Activated T-helper 17 cell treated with anti-CD3 and anti-CD28 coated beads, Interleukin-2, amount 50 U/mL, for 72 hours (primary cell): ENCODE measurements around the gene NME3. TPM values are rescaled to one million over a fixed set of nuclear protein-coding genes. Genes with fewer than 3 reads are reported as not detected.
"Not testable (repeated sequence)": the region's sequence is repeated elsewhere in the genome, so short reads cannot be mapped to it uniquely, and the experiment has no call there.

ENCODE experiments used
- ATAC-seq: fragments of 150-1000 bp; cut with Tn5 transposase; replicated peaks from 2 replicates; pipeline ENCODE4 v1.10.0; 2021; ENCODE audit warnings: mild to moderate bottlenecking, moderate library complexity
- H3K27ac Mint-ChIP-seq: one replicate; pipeline ENCODE4 v1.8.0; 2022; ENCODE audit warnings: mixed read lengths
- H3K27me3 Mint-ChIP-seq: one replicate; pipeline ENCODE4 v1.8.0; 2022; ENCODE audit warnings: mixed read lengths
- H3K36me3 Mint-ChIP-seq: one replicate; pipeline ENCODE4 v1.8.0; 2022; ENCODE audit warnings: low read depth, mild to moderate bottlenecking, mixed read lengths
- H3K4me1 Mint-ChIP-seq: one replicate; pipeline ENCODE4 v1.8.0; 2022; ENCODE audit warnings: mixed read lengths
- H3K4me3 Mint-ChIP-seq: one replicate; pipeline ENCODE4 v1.8.0; 2022; ENCODE audit warnings: mild to moderate bottlenecking, mixed read lengths
- H3K9me3 Mint-ChIP-seq: one replicate; pipeline ENCODE4 v1.8.0; 2022; ENCODE audit warnings: mixed read lengths
- total RNA-seq, 2 donors: library from RNA; stranded (reverse); gene quantifications; one replicate each; pipeline ENCODE4 v1.2.3, GENCODE V29; 2022

The NME3 gene
- total RNA-seq, 2 donors from 2014 or later, result 39.3 to 39.9 TPM

DNA sequence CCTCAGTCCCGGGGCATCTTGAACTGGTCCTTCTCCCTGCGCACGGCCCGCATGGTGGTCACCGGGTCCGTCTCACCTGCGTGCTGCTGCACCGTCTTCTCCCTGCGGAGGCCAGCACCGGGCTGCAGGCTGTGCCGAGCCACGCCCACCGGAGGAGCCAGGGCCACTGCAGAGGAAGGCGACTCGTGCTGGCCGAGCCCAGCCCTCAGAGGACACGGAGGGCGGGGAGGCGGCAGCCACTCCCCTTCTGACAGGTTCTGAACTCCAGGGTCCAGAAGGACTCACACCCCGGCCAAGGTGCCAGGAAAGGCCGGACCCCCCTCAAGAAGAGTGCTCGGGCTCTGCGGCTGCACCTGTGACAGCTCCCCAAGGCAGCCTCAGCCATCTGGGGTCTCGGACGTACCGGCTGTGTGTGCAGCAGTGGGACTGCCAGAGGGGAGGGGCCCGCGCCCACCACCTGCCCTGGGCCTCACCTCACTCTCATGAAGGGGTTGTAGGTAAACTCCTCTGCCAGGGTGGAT is 38.0 kb upstream of the NME3 start:
- no peak overlapping the region for H3K4me3 Mint-ChIP-seq
- peaks cover 9% of the 10 kb centered on the region for H3K4me1 Mint-ChIP-seq
- ATAC-seq, result no peak
- H3K27ac Mint-ChIP-seq, result no peak overlapping the region
- H3K9me3 Mint-ChIP-seq, result no peaks in the 10 kb centered on the region
- no peaks in the 10 kb centered on the region for H3K27me3 Mint-ChIP-seq
- H3K36me3 Mint-ChIP-seq, result peaks cover 53% of the 10 kb centered on the region

DNA sequence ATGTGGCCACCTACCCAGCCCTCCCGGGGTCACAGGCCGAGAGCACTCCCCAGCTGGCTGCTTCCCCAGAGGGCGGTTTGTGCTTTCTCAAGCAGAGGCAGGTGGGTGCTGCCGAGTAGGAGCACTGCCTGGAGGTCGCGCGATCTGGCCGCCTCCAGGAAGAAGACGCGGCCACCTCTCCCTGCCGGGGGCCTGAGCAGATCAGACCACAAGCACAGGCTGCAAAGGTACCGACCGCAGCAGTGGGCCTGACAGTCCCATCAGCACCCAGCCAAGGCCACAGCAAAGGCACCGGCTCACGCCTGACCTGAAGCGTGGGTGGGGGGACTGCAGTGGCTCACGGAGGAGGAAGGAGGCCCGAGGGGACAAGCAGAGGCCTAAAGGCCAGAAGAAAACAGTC is 37.3 kb upstream of the NME3 start:
- H3K4me1 Mint-ChIP-seq, result peaks cover 8% of the 10 kb centered on the region
- peaks cover 47% of the 10 kb centered on the region for H3K36me3 Mint-ChIP-seq
- no peak for ATAC-seq
- no peak overlapping the region for H3K4me3 Mint-ChIP-seq
- no peak overlapping the region for H3K27ac Mint-ChIP-seq
- H3K27me3 Mint-ChIP-seq, result no peaks in the 10 kb centered on the region
- no peaks in the 10 kb centered on the region for H3K9me3 Mint-ChIP-seq

DNA sequence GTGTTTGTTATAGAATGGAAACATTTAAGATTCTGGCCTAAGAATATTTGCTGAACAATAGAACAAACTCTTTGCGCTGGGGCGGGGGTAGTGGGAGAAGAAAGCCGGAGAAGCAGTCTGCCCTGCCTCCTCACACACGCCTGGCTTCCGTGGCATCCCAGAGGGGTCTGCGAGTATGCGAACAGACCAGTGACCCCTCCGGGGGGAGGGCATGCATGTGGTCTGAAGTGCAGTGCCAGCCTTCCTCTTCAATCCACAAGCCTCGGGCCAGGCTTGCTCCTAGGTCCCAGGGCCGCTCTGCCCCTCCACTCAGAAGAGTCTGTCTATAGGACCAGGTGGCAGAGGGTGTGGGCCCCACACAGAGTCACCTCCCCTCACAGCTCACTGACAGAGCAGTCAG is 36.3 kb upstream of the NME3 start:
- H3K4me3 Mint-ChIP-seq, result no peak overlapping the region
- H3K27me3 Mint-ChIP-seq, result no peaks in the 10 kb centered on the region
- H3K27ac Mint-ChIP-seq, result no peak overlapping the region
- H3K9me3 Mint-ChIP-seq, result no peaks in the 10 kb centered on the region
- H3K4me1 Mint-ChIP-seq, result no peaks in the 10 kb centered on the region
- peaks cover 43% of the 10 kb centered on the region for H3K36me3 Mint-ChIP-seq
- ATAC-seq, result no peak

DNA sequence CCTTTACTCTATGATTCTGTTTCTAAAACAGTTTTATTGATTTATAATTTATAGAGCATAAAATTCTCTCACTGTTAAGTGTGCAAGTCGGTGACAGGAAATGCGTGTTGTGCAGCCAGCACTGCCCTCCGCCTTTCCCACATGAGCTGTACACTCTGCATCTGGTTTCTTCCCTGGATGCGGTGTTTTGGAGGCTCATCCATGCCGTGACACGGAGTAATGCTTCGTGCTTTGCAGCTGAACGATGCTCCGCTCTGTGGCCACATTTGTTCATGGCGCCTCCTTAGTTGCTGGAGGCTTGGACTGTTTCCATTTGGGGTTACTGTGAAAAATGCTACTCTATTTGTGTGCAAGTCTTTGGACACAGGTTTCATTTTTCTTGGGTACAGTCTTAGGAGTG is 29.4 kb upstream of the NME3 start:
- peaks cover 8% of the 10 kb centered on the region for H3K9me3 Mint-ChIP-seq
- H3K27me3 Mint-ChIP-seq, result no peaks in the 10 kb centered on the region
- no peak overlapping the region for H3K4me3 Mint-ChIP-seq
- H3K36me3 Mint-ChIP-seq, result peaks cover 9% of the 10 kb centered on the region
- no peak overlapping the region for H3K27ac Mint-ChIP-seq
- H3K4me1 Mint-ChIP-seq, result no peaks in the 10 kb centered on the region
- no peak for ATAC-seq

DNA sequence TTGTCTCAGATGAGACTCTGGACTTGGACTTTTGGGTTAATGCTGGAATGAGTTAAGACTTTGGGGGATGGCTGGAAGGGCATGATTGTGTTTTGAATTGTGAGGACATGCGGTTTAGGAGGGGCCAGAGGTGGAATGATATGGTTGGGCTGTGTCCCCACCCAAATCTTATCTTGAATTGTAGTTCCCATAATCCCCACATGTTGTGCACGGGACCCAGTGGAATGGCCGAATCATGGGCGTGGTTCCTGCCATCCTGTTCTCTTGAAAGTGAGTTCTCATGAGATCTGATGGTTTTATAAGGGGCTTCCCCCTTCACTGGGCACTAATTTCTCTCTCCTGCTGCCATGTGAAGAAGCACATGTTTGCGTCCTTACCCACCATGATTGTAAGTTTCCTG is 27.9 kb upstream of the NME3 start:
- ATAC-seq, H3K4me3 Mint-ChIP-seq: not testable (repeated sequence)

DNA sequence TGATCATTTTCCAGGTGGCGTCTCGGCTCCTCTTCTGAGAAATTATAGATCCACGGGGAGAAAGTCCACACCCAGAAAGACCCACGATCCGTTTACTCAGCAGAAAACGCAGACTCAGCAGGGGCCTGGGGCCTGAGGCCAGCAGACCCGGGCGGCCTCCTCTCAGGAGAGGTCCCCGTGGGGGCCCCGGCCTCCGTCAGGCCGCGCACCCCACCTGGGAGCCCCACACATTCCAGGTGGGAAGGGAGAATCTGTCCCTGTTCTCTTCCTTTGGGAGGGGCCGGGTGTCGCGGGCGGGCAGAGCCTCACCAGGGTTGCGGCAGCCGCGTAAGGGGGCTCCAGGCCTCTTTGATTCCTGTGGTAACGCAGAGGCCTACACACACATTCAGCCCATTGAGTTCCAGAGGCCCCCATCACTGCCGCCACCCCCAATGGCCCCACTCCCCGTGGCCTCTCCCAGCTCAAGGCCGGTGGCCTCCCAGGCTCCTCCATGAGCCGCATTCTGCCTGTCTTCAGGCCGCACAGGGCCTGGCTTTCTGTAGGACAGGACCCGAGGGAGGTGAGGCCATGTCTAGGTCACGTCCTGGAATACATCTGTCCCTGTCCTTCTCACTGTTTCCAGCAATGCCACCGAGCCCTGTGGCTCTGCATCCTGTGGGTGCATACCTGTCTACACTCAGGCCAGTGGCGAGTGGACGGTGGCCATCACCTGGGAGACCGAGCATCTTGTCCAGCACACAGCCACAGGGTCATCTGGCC is 23.7 kb upstream of the NME3 start:
- no peak for ATAC-seq
- no peak overlapping the region for H3K4me3 Mint-ChIP-seq
- no peak overlapping the region for H3K27ac Mint-ChIP-seq
- H3K9me3 Mint-ChIP-seq, result peaks cover 8% of the 10 kb centered on the region
- H3K4me1 Mint-ChIP-seq, result no peaks in the 10 kb centered on the region
- no peaks in the 10 kb centered on the region for H3K27me3 Mint-ChIP-seq
- H3K36me3 Mint-ChIP-seq, result no peaks in the 10 kb centered on the region

More for the DNA sequence above, 27.9 kb upstream of the NME3 start:
- H3K4me1 Mint-ChIP-seq, H3K27me3 Mint-ChIP-seq, H3K36me3 Mint-ChIP-seq, H3K27ac Mint-ChIP-seq, H3K9me3 Mint-ChIP-seq: not testable (repeated sequence)

DNA sequence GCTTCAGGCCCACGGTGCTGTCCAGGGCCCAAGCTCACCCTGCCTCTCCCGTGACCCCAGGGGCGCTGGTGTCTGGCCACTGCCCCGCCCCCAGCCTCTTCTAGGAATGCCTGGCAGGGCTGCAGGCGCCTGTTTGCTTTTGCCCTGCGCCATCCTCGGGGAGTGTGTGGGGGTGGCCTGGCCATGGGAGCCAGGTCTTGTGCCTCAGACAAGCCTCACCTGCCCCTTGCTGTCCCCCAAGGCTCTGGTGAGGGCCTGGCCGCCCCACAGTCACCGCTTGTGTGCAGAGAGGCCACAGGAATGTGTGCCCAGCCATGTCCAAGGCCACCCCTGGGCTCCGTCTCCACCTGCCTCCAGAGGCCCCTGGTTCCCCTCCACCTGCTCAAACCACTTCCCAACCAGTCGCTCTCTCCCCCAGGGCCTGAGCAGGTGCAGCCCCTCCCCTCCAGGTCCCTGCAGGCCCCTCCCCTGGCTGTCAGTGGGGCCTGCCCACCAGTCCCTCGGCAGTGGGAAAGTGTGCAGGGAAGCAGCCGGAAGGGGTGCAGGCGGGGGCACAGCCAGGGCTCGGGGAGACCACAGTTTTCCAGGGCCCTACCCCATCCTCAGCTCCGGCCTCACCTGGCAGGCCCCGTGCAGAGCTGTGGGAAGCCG is 23.0 kb upstream of the NME3 start:
- Mint-ChIP-seq H3K9me3 (peaks cover 4% of the 10 kb centered on the region), H3K4me3 (no peak overlapping the region), H3K27ac (no peak overlapping the region), H3K4me1 (no peaks in the 10 kb centered on the region), H3K36me3 (no peaks in the 10 kb centered on the region), H3K27me3 (no peaks in the 10 kb centered on the region)
- no peak for ATAC-seq

DNA sequence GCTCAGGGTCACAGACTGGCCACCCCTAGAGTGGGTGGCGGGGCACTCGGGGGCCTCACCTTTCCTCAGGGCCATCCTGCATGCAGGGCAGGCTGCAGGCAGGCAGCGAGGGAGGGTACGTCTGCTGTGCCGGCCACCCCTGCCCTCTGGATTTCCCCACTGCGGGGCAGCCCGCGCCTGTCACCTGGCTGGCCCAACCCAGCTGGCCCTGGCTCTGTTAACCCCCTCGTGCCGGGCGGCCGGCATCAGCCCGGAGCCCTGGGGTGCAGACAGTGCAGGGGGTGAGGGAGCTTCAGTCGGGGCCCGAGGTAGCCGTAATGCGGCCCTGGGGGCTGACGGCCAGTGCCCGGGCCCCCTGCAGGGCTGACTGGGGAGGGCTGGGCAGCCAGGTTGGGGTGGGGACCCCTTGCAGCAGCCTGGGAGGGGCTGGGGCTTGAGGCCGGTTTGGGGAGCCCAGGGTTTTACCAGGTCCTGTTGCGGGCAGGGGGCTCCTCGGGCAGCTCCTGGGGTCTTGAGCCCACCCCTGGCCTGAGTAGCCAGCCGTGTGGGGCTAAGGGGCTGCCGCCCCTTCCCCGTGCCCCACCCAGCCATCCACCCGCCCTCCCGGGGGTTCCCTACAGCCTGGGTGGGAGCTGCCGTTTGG is 22.4 kb upstream of the NME3 start, which contains the start of gene IGFALS:
Gene IGFALS, minus strand, starts transcription at position 128 of the 643 bp plus-strand sequence. Its CDS starts 53 bp downstream, at position 75.
- Mint-ChIP-seq H3K4me3 (no peak within 1 kb of the TSS), H3K36me3 (peaks cover 6% of the 10 kb centered on the region), H3K9me3 (no peaks in the 10 kb centered on the region), H3K27ac (no peak within 1 kb of the TSS), H3K27me3 (no peaks in the 10 kb centered on the region), H3K4me1 (peaks cover 3% of the 10 kb centered on the region)
- ATAC-seq, result no peak

DNA sequence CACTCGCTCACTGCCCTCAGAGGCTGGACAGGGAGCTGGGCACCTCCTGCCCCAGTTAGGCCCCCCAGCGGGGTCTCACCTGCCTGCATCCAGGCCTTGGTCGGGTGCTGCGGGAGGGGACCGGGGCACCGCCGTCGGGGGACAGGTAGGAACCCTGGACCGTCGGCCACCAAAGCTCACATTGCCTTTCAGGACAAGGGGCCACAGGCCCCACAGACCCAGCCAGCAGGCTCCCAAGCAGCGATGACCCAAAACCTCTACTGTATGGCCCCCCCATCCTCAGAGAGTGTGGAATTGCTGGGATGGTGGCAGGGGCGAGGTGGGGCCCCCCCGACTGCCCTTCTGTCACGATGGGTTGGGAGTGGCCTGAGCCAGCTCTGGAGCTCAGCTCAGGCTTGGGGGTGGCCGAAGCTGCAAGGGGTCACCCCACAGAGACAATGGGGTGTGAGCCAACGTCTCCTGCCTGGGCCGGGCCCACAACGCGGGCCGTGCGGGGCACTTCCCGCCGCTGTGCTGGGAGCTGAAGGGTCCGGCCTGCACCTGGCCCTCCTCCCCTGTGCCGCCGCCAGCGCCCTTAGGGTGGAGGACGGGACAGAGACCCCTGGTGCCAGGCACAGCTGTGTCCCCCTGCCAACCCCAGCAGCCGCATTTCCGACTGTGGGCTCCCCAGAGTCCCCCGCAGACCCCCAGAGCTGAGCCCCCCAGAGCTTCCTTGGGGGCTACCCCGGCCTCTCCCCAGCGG is 21.7 kb upstream of the NME3 start:
- Mint-ChIP-seq H3K27ac (no peak overlapping the region), H3K9me3 (no peaks in the 10 kb centered on the region), H3K36me3 (peaks cover 7% of the 10 kb centered on the region), H3K27me3 (no peaks in the 10 kb centered on the region), H3K4me3 (no peak overlapping the region), H3K4me1 (peaks cover 3% of the 10 kb centered on the region)
- no peak for ATAC-seq

DNA sequence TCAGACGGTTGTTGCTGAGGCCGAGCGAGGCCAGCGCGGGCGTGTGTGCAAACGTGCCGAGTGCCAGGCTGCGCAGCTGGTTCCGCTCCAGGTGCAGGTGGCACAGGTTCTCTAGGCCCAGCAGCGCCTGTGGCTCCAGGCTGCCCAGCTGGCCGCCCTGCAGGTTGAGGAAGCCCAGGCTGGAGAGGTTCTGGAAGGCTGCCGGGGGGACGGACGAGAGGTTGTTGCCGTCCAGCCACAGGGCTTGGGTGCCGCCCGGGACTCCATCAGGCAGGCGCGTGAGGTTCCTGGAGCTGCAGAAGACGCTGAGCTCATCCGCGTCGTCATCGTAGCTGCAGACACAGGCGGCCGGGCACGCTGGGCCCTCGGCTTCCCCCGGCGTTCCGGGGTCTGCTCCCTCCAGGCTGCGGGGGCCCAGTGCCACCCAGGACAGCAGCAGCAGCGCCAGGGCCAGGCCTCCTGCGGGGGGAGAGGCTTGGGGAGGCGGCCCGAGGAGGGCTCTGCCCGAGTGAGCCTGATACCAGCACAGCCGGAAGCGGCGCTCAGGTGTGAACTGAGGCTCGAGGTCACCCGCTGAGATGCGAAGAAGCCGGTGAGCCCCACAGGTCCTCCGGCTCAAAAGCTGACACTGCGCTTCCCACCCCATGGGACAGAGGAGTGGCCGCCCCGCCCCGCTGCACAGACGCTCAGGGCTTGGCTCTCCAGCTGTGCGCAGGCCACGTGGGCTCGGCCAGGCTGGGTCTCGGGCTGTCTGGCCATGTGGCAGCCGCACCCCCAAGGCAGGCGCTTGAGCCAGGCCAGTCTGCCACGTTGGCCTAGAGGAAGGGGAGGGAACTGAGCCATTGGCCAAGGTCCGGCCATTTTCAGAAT is 20.8 kb upstream of the NME3 start:
- no peaks in the 10 kb centered on the region for H3K27me3 Mint-ChIP-seq
- peaks cover 7% of the 10 kb centered on the region for H3K36me3 Mint-ChIP-seq
- H3K27ac Mint-ChIP-seq, result no peak overlapping the region
- H3K9me3 Mint-ChIP-seq, result no peaks in the 10 kb centered on the region
- H3K4me1 Mint-ChIP-seq, result peaks cover 3% of the 10 kb centered on the region
- no peak for ATAC-seq
- no peak overlapping the region for H3K4me3 Mint-ChIP-seq

DNA sequence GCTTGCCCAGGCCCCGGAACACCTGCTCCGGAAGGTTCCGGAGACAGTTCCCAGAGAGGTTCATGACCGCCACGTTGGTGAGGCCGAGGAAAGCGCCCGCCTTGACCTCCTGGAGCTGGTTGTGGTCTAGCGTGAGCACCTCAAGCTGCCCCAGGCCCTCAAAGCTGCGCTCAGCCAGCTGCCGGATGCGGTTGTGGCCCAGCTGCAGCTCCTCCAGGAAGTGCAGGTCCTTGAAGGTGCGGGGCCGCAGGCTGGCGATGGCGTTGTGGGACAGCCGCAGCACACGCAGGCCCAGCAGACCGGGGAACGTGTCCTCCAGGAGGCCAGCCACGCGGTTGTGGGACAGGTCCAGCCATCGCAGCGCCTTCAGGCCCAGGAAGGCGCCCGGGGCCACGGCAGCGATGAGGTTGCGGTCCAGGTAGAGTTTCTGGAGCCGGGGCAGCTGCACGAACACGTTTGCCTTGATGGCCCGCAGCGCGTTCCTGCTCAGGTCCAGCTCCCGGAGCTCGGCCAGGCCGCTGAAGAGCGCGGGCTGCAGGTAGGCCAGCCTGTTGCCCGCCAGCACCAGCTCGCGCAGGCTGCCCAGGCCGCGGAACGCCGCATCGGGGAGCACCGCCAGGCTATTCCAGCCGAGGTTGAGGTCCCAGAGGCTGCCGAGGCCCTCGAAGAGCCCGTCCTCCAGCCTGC is 20.1 kb upstream of the NME3 start:
- peaks cover 7% of the 10 kb centered on the region for H3K36me3 Mint-ChIP-seq
- peaks cover 3% of the 10 kb centered on the region for H3K4me1 Mint-ChIP-seq
- no peak for ATAC-seq
- no peak overlapping the region for H3K4me3 Mint-ChIP-seq
- H3K27me3 Mint-ChIP-seq, result no peaks in the 10 kb centered on the region
- no peak overlapping the region for H3K27ac Mint-ChIP-seq
- no peaks in the 10 kb centered on the region for H3K9me3 Mint-ChIP-seq

DNA sequence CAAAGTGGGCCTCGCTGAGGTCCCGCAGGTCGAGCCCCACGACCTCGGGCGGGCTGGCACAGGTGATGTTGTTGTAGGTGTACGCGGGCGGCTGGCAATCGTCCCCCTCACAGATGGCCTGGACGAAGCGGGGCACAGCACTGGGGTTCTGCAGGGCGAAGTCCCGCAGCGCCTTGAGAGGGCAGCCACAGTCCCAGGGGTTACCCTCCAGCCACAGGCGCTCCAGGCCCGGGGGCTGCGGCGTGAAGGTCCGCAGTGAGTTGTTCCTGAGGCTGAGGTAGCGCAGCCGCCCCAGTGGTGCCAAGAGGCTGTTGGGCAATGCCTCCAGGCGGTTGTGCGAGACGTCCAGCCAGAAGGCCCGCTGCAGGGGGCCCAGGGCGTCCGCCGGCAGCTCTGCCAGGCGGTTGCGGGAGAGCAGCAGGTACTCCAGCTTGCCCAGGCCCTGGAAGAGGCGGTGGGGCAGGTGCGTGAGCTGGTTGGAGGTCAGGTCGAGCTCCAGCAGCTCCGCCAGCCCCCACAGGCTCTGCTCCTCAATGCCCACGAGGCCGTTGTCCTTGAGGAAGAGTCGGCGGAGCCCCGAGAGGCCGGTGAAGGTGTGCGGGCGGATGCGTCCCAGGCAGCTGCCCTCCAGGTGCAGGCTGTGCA is 19.4 kb upstream of the NME3 start:
- Mint-ChIP-seq H3K27ac (no peak overlapping the region), H3K4me1 (peaks cover 3% of the 10 kb centered on the region), H3K4me3 (no peak overlapping the region)

DNA sequence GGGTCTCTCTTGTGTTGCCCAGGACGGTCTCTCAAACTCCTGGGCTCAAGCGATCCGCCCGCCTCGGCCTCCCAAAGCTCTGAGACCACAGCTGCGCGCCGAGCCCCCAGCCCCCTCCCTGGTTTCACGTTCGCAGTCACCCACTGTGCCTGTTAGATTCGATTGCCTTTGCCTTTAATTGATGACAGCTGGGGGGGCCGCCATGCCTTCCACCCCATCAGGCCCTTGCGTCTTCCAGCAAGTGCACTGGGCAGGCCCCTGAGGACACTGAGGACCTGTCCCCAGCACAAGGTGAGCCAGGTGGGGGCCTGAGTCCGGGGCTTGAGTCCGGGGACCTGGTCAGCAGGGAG is 18.9 kb upstream of the NME3 start:
- ATAC-seq, result no peak
- Mint-ChIP-seq H3K4me1 (peaks cover 3% of the 10 kb centered on the region), H3K27ac (no peak overlapping the region), H3K4me3 (no peak overlapping the region), H3K9me3 (no peaks in the 10 kb centered on the region), H3K27me3 (no peaks in the 10 kb centered on the region), H3K36me3 (peaks cover 9% of the 10 kb centered on the region)

More for the DNA sequence above, 19.4 kb upstream of the NME3 start:
- ATAC-seq, result no peak
- Mint-ChIP-seq H3K9me3 (no peaks in the 10 kb centered on the region), H3K36me3 (peaks cover 7% of the 10 kb centered on the region), H3K27me3 (no peaks in the 10 kb centered on the region)
